Uterus (tissue), 2 donors: Measurements from ENCODE around the gene NUDT22.

ENCODE experiments used
- POLR2A ChIP-seq, 2 donors: fragments of 450-650 bp; IDR thresholded peaks; one replicate each; pipeline ENCODE4 v1.6.1; 2016; ENCODE audit warnings: antibody characterized with exemption in 2 of 2, mild to moderate bottlenecking in 1 of 2, moderate library complexity in 1 of 2
- TF ChIP-seq, protein P1 (sequence below), 4 experiments: fragments of 200-600 bp in 2 of 4; fragments of 450-650 bp in 2 of 4; sonication (generic) in 2 of 4; IDR thresholded peaks; one replicate each; pipeline ENCODE4 v1.5.1; 2016 to 2019; ENCODE audit warnings: antibody characterized with exemption in 4 of 4, mild to moderate bottlenecking in 2 of 4, moderate library complexity in 1 of 4

DNA sequence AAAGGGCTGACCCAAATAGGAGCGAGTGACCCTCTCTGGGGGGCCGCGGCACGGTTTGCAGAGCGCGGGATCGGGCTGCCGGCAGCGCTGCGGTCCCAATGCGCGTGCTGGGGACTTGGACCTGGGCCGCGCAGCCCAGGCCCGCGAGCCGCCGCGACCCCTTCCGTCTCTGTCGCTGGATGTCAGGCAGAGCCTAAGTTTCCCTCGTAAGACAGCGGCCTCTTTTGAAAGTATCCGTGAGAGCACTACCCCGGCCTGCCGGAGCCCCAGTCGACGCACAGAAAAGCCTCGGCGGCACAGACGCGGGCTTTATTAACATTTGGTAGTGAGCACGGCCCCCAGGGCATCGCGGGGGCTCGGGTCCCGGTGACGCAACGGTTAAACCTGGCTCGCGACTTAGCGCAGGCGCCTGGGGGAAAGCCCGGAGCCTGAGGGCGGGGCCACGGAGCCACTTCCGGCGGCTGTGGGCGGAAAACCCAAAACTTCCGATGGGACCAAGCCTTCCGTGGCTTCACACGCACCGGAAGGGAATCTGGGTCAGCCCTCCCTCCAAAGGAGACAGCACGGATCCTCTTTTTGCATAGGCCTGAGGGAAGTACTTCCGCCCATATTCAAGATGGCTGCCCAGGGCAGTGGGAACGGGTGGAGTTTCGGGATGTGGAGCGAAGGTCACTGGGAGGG lies 43.6 kb downstream of the NUDT22 start:
- peak; percentile 9 to 58 for TF ChIP-seq POLR2A (IDR thresholded peaks at IDR 0.05)
- TF ChIP-seq, protein P1, sequence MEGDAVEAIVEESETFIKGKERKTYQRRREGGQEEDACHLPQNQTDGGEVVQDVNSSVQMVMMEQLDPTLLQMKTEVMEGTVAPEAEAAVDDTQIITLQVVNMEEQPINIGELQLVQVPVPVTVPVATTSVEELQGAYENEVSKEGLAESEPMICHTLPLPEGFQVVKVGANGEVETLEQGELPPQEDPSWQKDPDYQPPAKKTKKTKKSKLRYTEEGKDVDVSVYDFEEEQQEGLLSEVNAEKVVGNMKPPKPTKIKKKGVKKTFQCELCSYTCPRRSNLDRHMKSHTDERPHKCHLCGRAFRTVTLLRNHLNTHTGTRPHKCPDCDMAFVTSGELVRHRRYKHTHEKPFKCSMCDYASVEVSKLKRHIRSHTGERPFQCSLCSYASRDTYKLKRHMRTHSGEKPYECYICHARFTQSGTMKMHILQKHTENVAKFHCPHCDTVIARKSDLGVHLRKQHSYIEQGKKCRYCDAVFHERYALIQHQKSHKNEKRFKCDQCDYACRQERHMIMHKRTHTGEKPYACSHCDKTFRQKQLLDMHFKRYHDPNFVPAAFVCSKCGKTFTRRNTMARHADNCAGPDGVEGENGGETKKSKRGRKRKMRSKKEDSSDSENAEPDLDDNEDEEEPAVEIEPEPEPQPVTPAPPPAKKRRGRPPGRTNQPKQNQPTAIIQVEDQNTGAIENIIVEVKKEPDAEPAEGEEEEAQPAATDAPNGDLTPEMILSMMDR (IDR thresholded peaks at IDR 0.05): peak in 2 of 4 experiments; percentile 29 to 38
